HEK293 (cell line): ENCODE results near the gene ZNF660.

Experiments
- SP3 ChIP-seq: fragments of 450-650 bp; formaldehyde crosslinking; IDR thresholded peaks from 2 replicates; pipeline ENCODE4 v1.5.1; 2016; ENCODE audit warnings: missing biosample characterization, missing genetic modification characterization
- TF ChIP-seq, protein P1 (sequence below): fragments of 450-650 bp; formaldehyde crosslinking; IDR thresholded peaks from 2 replicates; pipeline ENCODE4 v1.5.1; 2016; ENCODE audit warnings: missing biosample characterization, missing genetic modification characterization

DNA sequence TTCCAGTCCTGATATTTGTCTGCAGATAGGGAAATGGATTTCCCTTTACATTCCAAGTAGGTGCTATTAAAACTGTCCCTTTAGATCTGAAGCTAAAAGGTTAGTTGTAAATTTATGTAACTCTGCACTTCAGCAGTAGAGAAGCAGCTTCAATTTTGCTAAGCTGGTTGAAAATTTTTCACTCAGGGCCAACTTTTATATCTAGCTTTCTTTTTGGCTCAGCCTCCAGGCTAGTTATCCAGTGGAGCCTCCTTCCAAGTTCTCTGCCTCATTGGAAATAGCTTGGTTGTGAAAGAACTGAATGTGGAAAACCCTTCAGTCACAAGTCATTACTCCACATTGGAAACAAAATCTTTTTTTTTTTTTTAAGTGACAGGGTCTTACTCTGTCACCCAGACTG, 8.2 kb upstream of the ZNF660 start:
- TF ChIP-seq, protein P1, sequence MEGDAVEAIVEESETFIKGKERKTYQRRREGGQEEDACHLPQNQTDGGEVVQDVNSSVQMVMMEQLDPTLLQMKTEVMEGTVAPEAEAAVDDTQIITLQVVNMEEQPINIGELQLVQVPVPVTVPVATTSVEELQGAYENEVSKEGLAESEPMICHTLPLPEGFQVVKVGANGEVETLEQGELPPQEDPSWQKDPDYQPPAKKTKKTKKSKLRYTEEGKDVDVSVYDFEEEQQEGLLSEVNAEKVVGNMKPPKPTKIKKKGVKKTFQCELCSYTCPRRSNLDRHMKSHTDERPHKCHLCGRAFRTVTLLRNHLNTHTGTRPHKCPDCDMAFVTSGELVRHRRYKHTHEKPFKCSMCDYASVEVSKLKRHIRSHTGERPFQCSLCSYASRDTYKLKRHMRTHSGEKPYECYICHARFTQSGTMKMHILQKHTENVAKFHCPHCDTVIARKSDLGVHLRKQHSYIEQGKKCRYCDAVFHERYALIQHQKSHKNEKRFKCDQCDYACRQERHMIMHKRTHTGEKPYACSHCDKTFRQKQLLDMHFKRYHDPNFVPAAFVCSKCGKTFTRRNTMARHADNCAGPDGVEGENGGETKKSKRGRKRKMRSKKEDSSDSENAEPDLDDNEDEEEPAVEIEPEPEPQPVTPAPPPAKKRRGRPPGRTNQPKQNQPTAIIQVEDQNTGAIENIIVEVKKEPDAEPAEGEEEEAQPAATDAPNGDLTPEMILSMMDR (tag by site-specific recombination): no peak
- TF ChIP-seq SP3 (tag by site-specific recombination): no peak
